ENCODE measurements around the gene SIK3.
"Not testable (repeated sequence)": the region's sequence is repeated elsewhere in the genome, so short reads cannot be mapped to it uniquely, and the experiment has no call there.

SIK3 gene

GRCh38 chr11:117074119-117074518, 24.1 kb downstream of the SIK3 start:
- no peak for DNase-seq

GRCh38 chr11:117073539-117073938, 24.7 kb downstream of the SIK3 start:
- DNase-seq: no peak

- DNase-seq: no peak
Observed at GRCh38 chr11:117072517-117073461, 25.4 kb downstream of the SIK3 start.

GRCh38 chr11:117071344-117071787, 26.9 kb downstream of the SIK3 start:
- no peak for DNase-seq

- no peak for DNase-seq
Observed at GRCh38 chr11:117070016-117070415, 28.2 kb downstream of the SIK3 start.

GRCh38 chr11:117068303-117068860, 29.8 kb downstream of the SIK3 start:
- DNase-seq: no peak

GRCh38 chr11:117066959-117067358, 31.3 kb downstream of the SIK3 start:
- DNase-seq: no peak

GRCh38 chr11:117064275-117064674, 34.0 kb downstream of the SIK3 start:
- no peak for DNase-seq

GRCh38 chr11:117062498-117062897, 35.7 kb downstream of the SIK3 start:
- DNase-seq: no peak

GRCh38 chr11:117061256-117061655, 37.0 kb downstream of the SIK3 start:
- DNase-seq: no peak

GRCh38 chr11:117059611-117060148, 38.5 kb downstream of the SIK3 start:
- no peak for DNase-seq

- DNase-seq: no peak
Observed at GRCh38 chr11:117058761-117059261, 39.4 kb downstream of the SIK3 start.

- DNase-seq: no peak
Observed at GRCh38 chr11:117057727-117058126, 40.5 kb downstream of the SIK3 start.

- no peak for DNase-seq
Observed at GRCh38 chr11:117057317-117057716, 40.9 kb downstream of the SIK3 start.

- DNase-seq: no peak
Observed at GRCh38 chr11:117055469-117055868, 42.8 kb downstream of the SIK3 start.

GRCh38 chr11:117054382-117054781, 43.8 kb downstream of the SIK3 start:
- DNase-seq: no peak

- no peak for DNase-seq
Observed at GRCh38 chr11:117052196-117053149, 45.8 kb downstream of the SIK3 start.

- DNase-seq: not testable (repeated sequence)
Observed at GRCh38 chr11:117050121-117050520, 48.1 kb downstream of the SIK3 start.

- not testable (repeated sequence) for DNase-seq
Observed at GRCh38 chr11:117046627-117047026, 51.6 kb downstream of the SIK3 start.

- DNase-seq: no peak
Observed at GRCh38 chr11:117045956-117046355, 52.3 kb downstream of the SIK3 start.

- no peak for DNase-seq
Observed at GRCh38 chr11:117045196-117045595, 53.0 kb downstream of the SIK3 start.

GRCh38 chr11:117044287-117045035, 53.8 kb downstream of the SIK3 start:
- DNase-seq: no peak

Data from NCI-H1694 (cell line).